Thoracic aorta (tissue), 2 donors: Measurements from ENCODE around the gene TCF3. TPM values are rescaled to one million over a fixed set of nuclear protein-coding genes. Genes with fewer than 3 reads are reported as not detected.

ENCODE experiments used
- ATAC-seq: fragments of 150-250 bp; one replicate; pipeline ENCODE4 v1.8.0; 2017; ENCODE audit warnings: low read depth; ENCODE audit not compliant: insufficient number of reproducible peaks, low FRiP score
- DNase-seq: peaks from one replicate; pipeline ENCODE4 v3.0.0-alpha.2; 2020; ENCODE audit warnings: low spot score
- H3K27ac ChIP-seq, 2 donors: fragments of 200-600 bp; sonication (generic); 1 replicate in 1 of 2; 2 replicates in 1 of 2; pipeline ENCODE4 v1.5.1; 2016; ENCODE audit warnings: mild to moderate bottlenecking in 2 of 2, moderate library complexity in 2 of 2
- H3K27me3 ChIP-seq: fragments of 200-600 bp; sonication (generic); replicated peaks from 2 replicates; pipeline ENCODE4 v1.6.0; 2016; ENCODE audit warnings: mild to moderate bottlenecking; ENCODE audit not compliant: insufficient read depth
- H3K36me3 ChIP-seq: fragments of 200-600 bp; sonication (generic); one replicate; pipeline ENCODE4 v1.5.1; 2016
- H3K4me1 ChIP-seq, 2 donors: fragments of 200-600 bp; sonication (generic); 1 replicate in 1 of 2; 2 replicates in 1 of 2; pipeline versions ENCODE4 v1.5.1 to v1.6.0; 2016; ENCODE audit warnings: low read depth in 2 of 2, mild to moderate bottlenecking in 1 of 2; ENCODE audit not compliant: control insufficient read depth in 1 of 2
- H3K4me3 ChIP-seq: fragments of 200-600 bp; sonication (generic); 2 replicates; pipeline ENCODE4 v1.5.1; 2016; ENCODE audit warnings: mild to moderate bottlenecking
- H3K9me3 ChIP-seq: fragments of 200-600 bp; sonication (generic); 2 replicates; pipeline ENCODE4 v1.5.1; 2016
- total RNA-seq, 2 donors: library from RNA; depleted of rRNA; stranded (reverse); fragments of >200 nt; gene quantifications; one replicate each; pipeline versions ENCODE4 v1.1.0 to v1.2.3, GENCODE V29; 2016
- TF ChIP-seq, protein P1 (sequence below): fragments of 200-600 bp; sonication (generic); IDR thresholded peaks from one replicate; pipeline ENCODE4 v1.5.1; 2019; ENCODE audit warnings: antibody characterized with exemption

TCF3 gene
- total RNA-seq, 2 donors from 2014 or later, result 46.0 to 52.5 TPM

DNA sequence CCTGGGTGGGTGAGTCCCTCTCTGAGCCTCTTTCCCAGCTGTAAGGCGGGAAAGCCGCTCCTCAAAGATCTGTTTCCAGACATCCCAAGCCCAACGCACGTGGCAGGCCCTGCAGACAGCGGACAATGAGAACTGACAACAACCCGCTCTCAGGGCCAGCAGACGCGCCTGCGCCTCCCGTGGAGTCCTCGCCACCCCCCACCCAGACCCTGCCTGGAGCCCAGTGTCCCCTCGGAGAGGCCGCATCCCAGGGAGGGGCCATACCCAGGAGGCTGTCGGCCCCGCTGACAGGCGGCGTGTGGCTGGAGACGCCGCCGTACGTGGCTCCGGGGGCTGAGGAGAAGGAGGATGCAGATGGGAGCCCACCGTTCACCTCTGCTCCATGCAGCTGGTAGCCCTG, 30.8 kb downstream of the TCF3 start:
- no peak for ATAC-seq
- H3K36me3 ChIP-seq, result peaks cover 26% of the 10 kb centered on the region
- TF ChIP-seq, protein P1, sequence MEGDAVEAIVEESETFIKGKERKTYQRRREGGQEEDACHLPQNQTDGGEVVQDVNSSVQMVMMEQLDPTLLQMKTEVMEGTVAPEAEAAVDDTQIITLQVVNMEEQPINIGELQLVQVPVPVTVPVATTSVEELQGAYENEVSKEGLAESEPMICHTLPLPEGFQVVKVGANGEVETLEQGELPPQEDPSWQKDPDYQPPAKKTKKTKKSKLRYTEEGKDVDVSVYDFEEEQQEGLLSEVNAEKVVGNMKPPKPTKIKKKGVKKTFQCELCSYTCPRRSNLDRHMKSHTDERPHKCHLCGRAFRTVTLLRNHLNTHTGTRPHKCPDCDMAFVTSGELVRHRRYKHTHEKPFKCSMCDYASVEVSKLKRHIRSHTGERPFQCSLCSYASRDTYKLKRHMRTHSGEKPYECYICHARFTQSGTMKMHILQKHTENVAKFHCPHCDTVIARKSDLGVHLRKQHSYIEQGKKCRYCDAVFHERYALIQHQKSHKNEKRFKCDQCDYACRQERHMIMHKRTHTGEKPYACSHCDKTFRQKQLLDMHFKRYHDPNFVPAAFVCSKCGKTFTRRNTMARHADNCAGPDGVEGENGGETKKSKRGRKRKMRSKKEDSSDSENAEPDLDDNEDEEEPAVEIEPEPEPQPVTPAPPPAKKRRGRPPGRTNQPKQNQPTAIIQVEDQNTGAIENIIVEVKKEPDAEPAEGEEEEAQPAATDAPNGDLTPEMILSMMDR, result no peak

DNA sequence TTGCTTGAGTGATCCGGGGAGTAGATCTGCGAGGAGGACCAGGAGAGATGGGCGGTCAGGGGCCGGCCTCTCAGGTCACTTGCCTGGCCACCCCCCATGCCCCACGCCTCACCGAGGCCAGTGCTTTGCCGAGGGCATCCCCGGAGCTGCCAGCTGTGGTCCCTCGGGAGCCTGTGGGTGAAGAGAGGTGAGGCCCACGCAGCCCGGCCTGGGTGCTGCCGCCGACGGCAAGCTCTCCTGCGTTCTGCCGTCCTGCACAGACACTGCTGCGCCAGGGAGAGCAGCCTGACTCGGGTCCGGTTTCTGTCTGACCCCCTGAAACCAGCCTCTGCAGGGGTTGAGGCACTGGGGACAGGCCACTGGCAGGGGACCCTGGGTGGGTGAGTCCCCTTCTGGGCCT, 31.4 kb downstream of the TCF3 start:
- DNase-seq (no peak), ATAC-seq (no peak)
- H3K4me1 ChIP-seq, result no peaks in the 10 kb centered on the region
- no peaks in the 10 kb centered on the region for H3K9me3 ChIP-seq
- H3K27me3 ChIP-seq, result no peaks in the 10 kb centered on the region
- TF ChIP-seq, protein P1, result no peak
- H3K4me3 ChIP-seq, result no peak overlapping the region
- peaks cover 26% of the 10 kb centered on the region for H3K36me3 ChIP-seq
- no peak overlapping the region for H3K27ac ChIP-seq

More for the DNA sequence above, 30.8 kb downstream of the TCF3 start:
- Histone ChIP-seq H3K4me1 (no peaks in the 10 kb centered on the region), H3K4me3 (no peak overlapping the region), H3K27me3 (no peaks in the 10 kb centered on the region), H3K27ac (no peak overlapping the region), H3K9me3 (no peaks in the 10 kb centered on the region)
- DNase-seq, result no peak

DNA sequence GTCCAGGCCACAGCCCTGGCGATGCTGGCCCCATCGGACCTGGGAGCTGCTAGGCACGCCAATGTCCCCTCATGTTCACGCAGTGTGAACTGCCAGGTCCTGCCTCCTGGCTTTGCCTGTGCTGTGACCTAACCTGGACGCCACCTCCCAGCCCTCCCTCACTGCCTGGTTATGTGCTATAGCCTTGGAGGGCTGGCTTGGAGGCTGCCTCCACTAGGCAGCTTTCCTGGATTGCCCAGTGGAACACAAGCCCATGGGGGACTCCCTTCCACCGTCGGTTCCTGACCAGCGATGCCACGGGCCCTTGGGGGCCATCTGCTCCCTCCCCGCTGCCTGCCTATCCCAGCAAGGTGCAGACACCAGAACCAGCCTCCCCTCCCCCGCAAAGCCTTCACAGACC, 31.9 kb downstream of the TCF3 start:
- TF ChIP-seq, protein P1, result no peak
- Histone ChIP-seq H3K9me3 (no peaks in the 10 kb centered on the region), H3K27me3 (no peaks in the 10 kb centered on the region), H3K36me3 (peaks cover 26% of the 10 kb centered on the region), H3K4me1 (no peaks in the 10 kb centered on the region), H3K27ac (no peak overlapping the region), H3K4me3 (no peak overlapping the region)
- no peak for ATAC-seq
- DNase-seq, result no peak

DNA sequence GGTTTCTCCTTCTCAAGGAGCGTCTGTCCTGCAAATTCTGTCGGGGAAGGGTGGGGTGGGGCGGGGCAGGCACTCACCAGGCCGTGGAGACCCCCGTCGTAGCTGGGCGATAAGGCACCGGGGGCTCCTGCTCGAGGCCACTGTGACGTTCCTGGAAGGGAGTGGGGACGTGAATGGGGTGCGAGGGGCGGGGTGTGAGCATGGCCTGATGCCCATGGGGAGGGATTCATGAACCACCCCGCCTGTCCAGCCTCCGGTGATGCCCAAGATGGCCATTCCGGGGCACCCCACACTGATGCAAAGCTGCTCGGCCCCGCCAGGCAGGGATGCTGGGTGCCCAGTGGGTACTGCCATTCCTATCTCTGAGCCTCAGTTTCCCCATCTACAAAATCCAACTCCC, 32.7 kb downstream of the TCF3 start:
- H3K9me3 ChIP-seq, result no peaks in the 10 kb centered on the region
- H3K27me3 ChIP-seq, result no peaks in the 10 kb centered on the region
- ATAC-seq (no peak), DNase-seq (no peak)
- peaks cover 32% of the 10 kb centered on the region for H3K36me3 ChIP-seq
- no peak overlapping the region for H3K4me3 ChIP-seq
- TF ChIP-seq, protein P1, result no peak
- H3K4me1 ChIP-seq, result no peaks in the 10 kb centered on the region
- H3K27ac ChIP-seq, result no peak overlapping the region

DNA sequence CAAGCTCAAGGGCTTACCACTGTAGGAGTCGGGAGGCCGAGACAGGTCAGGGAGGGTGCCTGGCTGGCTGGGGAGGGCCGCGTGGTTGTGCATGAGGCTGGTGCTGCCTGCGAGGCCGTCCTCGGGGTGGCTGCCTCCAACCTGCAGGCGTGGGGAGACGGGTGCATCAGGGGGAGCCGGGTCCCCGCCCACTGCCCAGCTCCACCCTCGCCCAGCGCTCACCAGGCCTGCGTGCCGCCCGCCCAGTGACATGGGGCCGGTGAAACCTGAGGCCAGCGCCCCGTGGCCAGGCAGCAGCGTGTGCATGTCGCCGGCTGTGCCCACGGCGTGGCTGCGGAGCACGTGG, 33.3 kb downstream of the TCF3 start:
- DNase-seq, result no peak

More for the DNA sequence above, 33.3 kb downstream of the TCF3 start:
- no peak for ATAC-seq
- peaks cover 36% of the 10 kb centered on the region for H3K36me3 ChIP-seq
- H3K4me1 ChIP-seq, result no peaks in the 10 kb centered on the region
- TF ChIP-seq, protein P1, result no peak
- no peak overlapping the region for H3K27ac ChIP-seq
- H3K9me3 ChIP-seq, result no peaks in the 10 kb centered on the region
- no peaks in the 10 kb centered on the region for H3K27me3 ChIP-seq
- H3K4me3 ChIP-seq, result no peak overlapping the region
